ENCODE results near the gene KAZALD1.

DNA sequence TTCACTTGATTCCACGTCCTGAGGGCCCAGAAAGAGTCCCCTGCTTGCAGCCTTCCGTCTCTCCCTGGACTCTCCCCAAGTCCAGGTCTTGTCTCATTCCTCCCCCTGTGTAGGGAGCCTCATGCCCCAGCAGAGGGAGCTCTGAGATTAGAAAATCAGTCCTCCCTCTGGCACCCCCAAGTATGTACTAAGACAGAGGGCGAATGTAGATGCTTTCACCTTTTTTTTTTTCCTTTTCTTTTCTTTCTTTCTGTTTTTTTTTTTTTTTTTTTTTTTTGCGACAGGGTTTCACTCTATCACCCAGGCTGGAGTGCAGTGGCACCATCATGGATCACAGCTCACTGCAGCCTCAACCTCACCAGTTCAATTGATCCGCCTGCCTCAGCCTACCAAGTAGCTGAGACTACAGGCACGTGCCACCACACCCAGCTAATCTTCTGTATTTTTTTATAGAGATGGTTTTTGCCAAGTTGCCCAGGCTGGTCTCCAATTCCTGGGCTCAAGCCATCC is 20.5 kb upstream of the KAZALD1 start:
- TF ChIP-seq, protein P1, sequence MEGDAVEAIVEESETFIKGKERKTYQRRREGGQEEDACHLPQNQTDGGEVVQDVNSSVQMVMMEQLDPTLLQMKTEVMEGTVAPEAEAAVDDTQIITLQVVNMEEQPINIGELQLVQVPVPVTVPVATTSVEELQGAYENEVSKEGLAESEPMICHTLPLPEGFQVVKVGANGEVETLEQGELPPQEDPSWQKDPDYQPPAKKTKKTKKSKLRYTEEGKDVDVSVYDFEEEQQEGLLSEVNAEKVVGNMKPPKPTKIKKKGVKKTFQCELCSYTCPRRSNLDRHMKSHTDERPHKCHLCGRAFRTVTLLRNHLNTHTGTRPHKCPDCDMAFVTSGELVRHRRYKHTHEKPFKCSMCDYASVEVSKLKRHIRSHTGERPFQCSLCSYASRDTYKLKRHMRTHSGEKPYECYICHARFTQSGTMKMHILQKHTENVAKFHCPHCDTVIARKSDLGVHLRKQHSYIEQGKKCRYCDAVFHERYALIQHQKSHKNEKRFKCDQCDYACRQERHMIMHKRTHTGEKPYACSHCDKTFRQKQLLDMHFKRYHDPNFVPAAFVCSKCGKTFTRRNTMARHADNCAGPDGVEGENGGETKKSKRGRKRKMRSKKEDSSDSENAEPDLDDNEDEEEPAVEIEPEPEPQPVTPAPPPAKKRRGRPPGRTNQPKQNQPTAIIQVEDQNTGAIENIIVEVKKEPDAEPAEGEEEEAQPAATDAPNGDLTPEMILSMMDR (IDR thresholded peaks at IDR 0.05): peak; percentile 52 to 86 (median 73)
- TF ChIP-seq POLR2A (IDR thresholded peaks at IDR 0.05) (no peak), POLR2AphosphoS5 (IDR thresholded peaks at IDR 0.05) (no peak), EP300 (IDR thresholded peaks at IDR 0.05) (no peak)
